ENCODE results near the gene MGAT4C. TPM values are rescaled to one million over a fixed set of nuclear protein-coding genes. Genes with fewer than 3 reads are reported as not detected.

The MGAT4C gene
- total RNA-seq, 4 donors from 2014 or later = under 0.01 to 2.5 (median 0.31) TPM

GRCh38 chr12:85963326-85963725 is 292.9 kb downstream of the MGAT4C start:
- DNase-seq = no peak
- H3K4me3 ChIP-seq = no peak overlapping the region
- no peaks in the 10 kb centered on the region for H3K36me3 ChIP-seq
- no peaks in the 10 kb centered on the region for H3K27me3 ChIP-seq
- no peaks in the 10 kb centered on the region for H3K4me1 ChIP-seq
- intact Hi-C loops (cut with DNase I; ENCODE audit: low total_unique reads) = no loop called here
- no peak overlapping the region for H3K27ac ChIP-seq
- TF ChIP-seq POLR2A (IDR thresholded peaks at IDR 0.05) = no peak
- TF ChIP-seq, protein P1, sequence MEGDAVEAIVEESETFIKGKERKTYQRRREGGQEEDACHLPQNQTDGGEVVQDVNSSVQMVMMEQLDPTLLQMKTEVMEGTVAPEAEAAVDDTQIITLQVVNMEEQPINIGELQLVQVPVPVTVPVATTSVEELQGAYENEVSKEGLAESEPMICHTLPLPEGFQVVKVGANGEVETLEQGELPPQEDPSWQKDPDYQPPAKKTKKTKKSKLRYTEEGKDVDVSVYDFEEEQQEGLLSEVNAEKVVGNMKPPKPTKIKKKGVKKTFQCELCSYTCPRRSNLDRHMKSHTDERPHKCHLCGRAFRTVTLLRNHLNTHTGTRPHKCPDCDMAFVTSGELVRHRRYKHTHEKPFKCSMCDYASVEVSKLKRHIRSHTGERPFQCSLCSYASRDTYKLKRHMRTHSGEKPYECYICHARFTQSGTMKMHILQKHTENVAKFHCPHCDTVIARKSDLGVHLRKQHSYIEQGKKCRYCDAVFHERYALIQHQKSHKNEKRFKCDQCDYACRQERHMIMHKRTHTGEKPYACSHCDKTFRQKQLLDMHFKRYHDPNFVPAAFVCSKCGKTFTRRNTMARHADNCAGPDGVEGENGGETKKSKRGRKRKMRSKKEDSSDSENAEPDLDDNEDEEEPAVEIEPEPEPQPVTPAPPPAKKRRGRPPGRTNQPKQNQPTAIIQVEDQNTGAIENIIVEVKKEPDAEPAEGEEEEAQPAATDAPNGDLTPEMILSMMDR (IDR thresholded peaks at IDR 0.05) = no peak
- no peaks in the 10 kb centered on the region for H3K9me3 ChIP-seq

GRCh38 chr12:85956081-85956480 is 300.1 kb downstream of the MGAT4C start:
- Histone ChIP-seq H3K36me3 (no peaks in the 10 kb centered on the region), H3K27me3 (no peaks in the 10 kb centered on the region), H3K9me3 (no peaks in the 10 kb centered on the region), H3K27ac (no peak overlapping the region), H3K4me3 (no peak overlapping the region), H3K4me1 (no peaks in the 10 kb centered on the region)
- intact Hi-C loops (cut with DNase I; ENCODE audit: low total_unique reads) = no loop called here
- TF ChIP-seq, protein P1 (IDR thresholded peaks at IDR 0.05) = no peak
- no peak for TF ChIP-seq POLR2A (IDR thresholded peaks at IDR 0.05)
- DNase-seq = no peak

GRCh38 chr12:85955127-85955526 is 301.1 kb downstream of the MGAT4C start:
- intact Hi-C loops (cut with DNase I; ENCODE audit: low total_unique reads) = no loop called here
- TF ChIP-seq, protein P1 (IDR thresholded peaks at IDR 0.05) = no peak
- TF ChIP-seq POLR2A (IDR thresholded peaks at IDR 0.05) = no peak
- no peaks in the 10 kb centered on the region for H3K4me1 ChIP-seq
- no peaks in the 10 kb centered on the region for H3K9me3 ChIP-seq
- DNase-seq = no peak
- H3K27me3 ChIP-seq = no peaks in the 10 kb centered on the region
- H3K36me3 ChIP-seq = no peaks in the 10 kb centered on the region
- H3K27ac ChIP-seq = no peak overlapping the region
- H3K4me3 ChIP-seq = no peak overlapping the region

- Histone ChIP-seq H3K36me3 (no peaks in the 10 kb centered on the region), H3K9me3 (no peaks in the 10 kb centered on the region), H3K27ac (no peak overlapping the region), H3K27me3 (no peaks in the 10 kb centered on the region), H3K4me1 (no peaks in the 10 kb centered on the region), H3K4me3 (no peak overlapping the region)
- DNase-seq = no peak
- intact Hi-C loops (cut with DNase I; ENCODE audit: low total_unique reads) = no loop called here
- TF ChIP-seq, protein P1 (IDR thresholded peaks at IDR 0.05) = no peak
- no peak for TF ChIP-seq POLR2A (IDR thresholded peaks at IDR 0.05)
Measured at GRCh38 chr12:85951823-85952222, 304.4 kb downstream of the MGAT4C start.

GRCh38 chr12:85949253-85949652 is 306.9 kb downstream of the MGAT4C start:
- DNase-seq = no peak

More at GRCh38 chr12:85949253-85949652, 306.9 kb downstream of the MGAT4C start:
- no peaks in the 10 kb centered on the region for H3K9me3 ChIP-seq
- intact Hi-C loops (cut with DNase I; ENCODE audit: low total_unique reads) = no loop called here
- no peaks in the 10 kb centered on the region for H3K36me3 ChIP-seq
- TF ChIP-seq, protein P1 (IDR thresholded peaks at IDR 0.05) = no peak
- no peak for TF ChIP-seq POLR2A (IDR thresholded peaks at IDR 0.05)
- no peak overlapping the region for H3K27ac ChIP-seq
- no peaks in the 10 kb centered on the region for H3K27me3 ChIP-seq
- H3K4me1 ChIP-seq = no peaks in the 10 kb centered on the region
- no peak overlapping the region for H3K4me3 ChIP-seq
